Spinal cord (tissue), 10 donors: ENCODE results near the gene METTL16. TPM values are rescaled to one million over a fixed set of nuclear protein-coding genes. Genes with fewer than 3 reads are reported as not detected.

Source experiments
- DNase-seq, 6 donors: peaks; one replicate each; pipeline versions ENCODE4 v3.0.0 to v3.0.0-alpha.2; 2013 to 2015; ENCODE audit warnings: low spot score in 6 of 6, low read depth in 4 of 6
- H3K27ac ChIP-seq: one replicate; pipeline ENCODE4 v1.5.1; 2013; ENCODE audit warnings: low read depth, low read length, control low read depth
- H3K27me3 ChIP-seq: one replicate; pipeline ENCODE4 v1.6.1; 2013; ENCODE audit warnings: low read length; ENCODE audit not compliant: control insufficient read depth, insufficient read depth
- H3K36me3 ChIP-seq: one replicate; pipeline ENCODE4 v1.6.1; 2013; ENCODE audit warnings: low read length; ENCODE audit not compliant: control insufficient read depth, insufficient read depth
- H3K4me1 ChIP-seq: one replicate; pipeline ENCODE4 v1.6.1; 2013; ENCODE audit warnings: low read length; ENCODE audit not compliant: control insufficient read depth, insufficient read depth
- H3K4me3 ChIP-seq: one replicate; pipeline ENCODE4 v1.5.1; 2013; ENCODE audit warnings: low read depth, low read length, control low read depth
- H3K9me3 ChIP-seq: one replicate; pipeline ENCODE4 v1.6.1; 2013; ENCODE audit warnings: low read length; ENCODE audit not compliant: control insufficient read depth, insufficient read depth
- WGBS: methylation state at CpG from one replicate; pipeline ENCODE4 v1.1.5; 2013; ENCODE audit warnings: missing lambda C conversion rate; ENCODE audit not compliant: insufficient coverage; 5-methylcytosine and 5-hydroxymethylcytosine counted together
- polyA plus RNA-seq, 2 donors: library from polyadenylated mRNA; unstranded; fragments of 120-200 nt; gene quantifications; one replicate each; pipeline ENCODE4 v1.2.1, GENCODE V29; 2013; ENCODE audit not compliant: insufficient read length in 2 of 2
- small RNA-seq: library from RNA; depleted of rRNA; stranded (forward); fragments of <200 nt; gene quantifications from one replicate; pipeline ENCODE3, GENCODE V24; 2014; ENCODE audit warnings: low replicate concordance
- total RNA-seq, 2 donors: library from RNA; depleted of rRNA in 1 of 2; stranded (reverse); fragments of 120-200 nt in 1 of 2; fragments of >200 nt in 1 of 2; gene quantifications; one replicate each; pipeline versions ENCODE4 v1.2.3 to v1.2.4, GENCODE V29; 2013 to 2014
- donor health status: healthy.

The METTL16 gene
- total and polyA plus RNA-seq, 4 donors: 20.6 to 28.2 (median 24.8) TPM

DNA sequence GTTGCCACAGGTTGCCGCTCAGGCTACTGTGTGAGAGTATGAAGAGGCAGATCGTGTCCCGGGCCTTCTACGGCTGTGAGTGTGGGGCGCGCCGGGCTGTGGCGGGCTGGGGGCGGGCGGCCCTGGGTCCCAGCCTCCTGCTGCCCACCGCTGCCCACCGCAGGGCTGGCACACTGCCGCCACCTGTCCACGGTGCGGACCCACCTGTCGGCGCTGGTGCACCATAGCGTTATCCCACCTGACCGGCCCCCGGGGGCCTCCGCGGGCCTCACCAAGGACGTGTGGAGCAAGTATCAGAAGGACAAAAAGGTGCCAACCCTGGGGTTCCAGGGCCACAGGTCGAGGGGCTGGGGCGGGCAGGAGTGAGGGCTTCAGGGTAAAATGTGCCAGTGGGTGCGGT lies 139.5 kb downstream of the METTL16 start:
- H3K36me3 ChIP-seq: peaks cover 94% of the 10 kb centered on the region
- no peak overlapping the region for H3K4me3 ChIP-seq
- DNase-seq: no peak
- no peaks in the 10 kb centered on the region for H3K9me3 ChIP-seq
- no peaks in the 10 kb centered on the region for H3K27me3 ChIP-seq
- H3K4me1 ChIP-seq: peaks cover 21% of the 10 kb centered on the region
- 95% methylated on average over 26 of the region's 26 CpGs for WGBS
- H3K27ac ChIP-seq: no peak overlapping the region

DNA sequence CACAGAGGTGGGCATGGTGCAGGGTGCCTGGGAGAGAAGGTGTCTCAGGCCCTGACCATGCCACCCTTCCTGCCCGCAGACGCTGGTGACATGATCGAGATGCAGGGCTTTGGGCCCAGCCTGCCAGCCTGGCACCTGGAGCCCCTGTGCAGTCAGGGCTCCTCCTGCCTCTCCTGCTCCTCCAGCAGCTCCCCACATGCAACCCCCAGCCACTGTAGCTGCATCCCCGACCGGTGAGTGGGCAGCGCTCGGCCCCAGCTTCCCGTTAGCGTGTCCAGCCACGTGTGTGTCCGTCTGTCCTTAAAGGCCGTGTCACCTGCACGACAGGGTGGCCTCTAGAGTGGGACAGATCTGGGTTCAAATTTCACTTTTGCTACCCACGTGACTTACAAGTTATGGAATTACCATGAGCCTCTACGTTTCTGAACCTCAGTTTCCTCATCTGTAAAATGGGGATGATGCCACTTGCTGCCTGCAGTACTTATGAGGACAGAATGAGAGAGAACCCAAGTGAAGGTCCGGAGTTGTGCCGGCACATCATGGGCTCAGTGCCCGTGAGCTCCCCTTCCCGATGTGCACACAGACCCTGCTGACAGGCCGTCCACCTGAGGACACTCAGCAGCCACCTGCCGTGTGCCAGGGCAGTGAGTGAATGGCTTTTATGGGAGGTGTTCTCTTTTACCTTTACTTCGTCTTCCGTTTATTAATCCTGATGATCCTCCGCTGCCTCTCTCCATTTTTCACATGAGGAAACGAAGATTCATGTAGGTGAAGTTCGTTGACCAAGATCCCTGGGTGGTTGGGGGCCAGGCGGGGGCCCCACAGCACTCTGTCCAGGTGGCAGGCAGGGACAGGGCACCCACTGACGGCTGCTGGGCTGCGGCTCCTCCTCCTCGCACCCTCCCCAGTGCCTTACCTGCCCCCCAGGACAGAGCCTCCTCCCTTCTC lies 140.2 kb downstream of the METTL16 start:
- peaks cover 24% of the 10 kb centered on the region for H3K4me1 ChIP-seq
- no peak overlapping the region for H3K27ac ChIP-seq
- no peak for DNase-seq
- H3K4me3 ChIP-seq: no peak overlapping the region
- no peaks in the 10 kb centered on the region for H3K9me3 ChIP-seq
- peaks cover 94% of the 10 kb centered on the region for H3K36me3 ChIP-seq
- H3K27me3 ChIP-seq: no peaks in the 10 kb centered on the region
- WGBS: 93% methylated on average over 24 of the region's 30 CpGs

DNA sequence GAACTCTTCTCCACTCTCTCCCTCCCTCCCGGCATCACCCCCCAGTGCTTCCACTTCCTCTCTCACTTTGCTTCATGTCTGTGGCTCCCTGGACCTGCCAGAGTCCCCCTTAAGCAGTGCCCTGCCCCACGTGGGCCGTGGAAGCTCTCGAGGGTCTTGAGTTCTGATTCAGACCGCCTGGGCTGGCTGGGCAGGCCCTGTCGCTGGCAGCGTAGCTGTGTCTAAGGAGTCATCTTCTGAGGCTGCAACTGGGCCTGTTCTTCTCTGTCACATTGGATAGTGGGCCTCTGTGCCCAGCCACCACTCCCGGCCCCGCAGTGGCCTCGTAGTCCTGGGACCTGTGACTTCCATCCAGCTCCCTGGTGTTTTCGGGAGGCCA lies 141.5 kb downstream of the METTL16 start:
- no peaks in the 10 kb centered on the region for H3K27me3 ChIP-seq
- 79% methylated on average over 11 of the region's 11 CpGs for WGBS
- no peak overlapping the region for H3K27ac ChIP-seq
- peaks cover 24% of the 10 kb centered on the region for H3K4me1 ChIP-seq
- DNase-seq: no peak
- H3K36me3 ChIP-seq: peaks cover 93% of the 10 kb centered on the region
- H3K4me3 ChIP-seq: no peak overlapping the region
- H3K9me3 ChIP-seq: no peaks in the 10 kb centered on the region

DNA sequence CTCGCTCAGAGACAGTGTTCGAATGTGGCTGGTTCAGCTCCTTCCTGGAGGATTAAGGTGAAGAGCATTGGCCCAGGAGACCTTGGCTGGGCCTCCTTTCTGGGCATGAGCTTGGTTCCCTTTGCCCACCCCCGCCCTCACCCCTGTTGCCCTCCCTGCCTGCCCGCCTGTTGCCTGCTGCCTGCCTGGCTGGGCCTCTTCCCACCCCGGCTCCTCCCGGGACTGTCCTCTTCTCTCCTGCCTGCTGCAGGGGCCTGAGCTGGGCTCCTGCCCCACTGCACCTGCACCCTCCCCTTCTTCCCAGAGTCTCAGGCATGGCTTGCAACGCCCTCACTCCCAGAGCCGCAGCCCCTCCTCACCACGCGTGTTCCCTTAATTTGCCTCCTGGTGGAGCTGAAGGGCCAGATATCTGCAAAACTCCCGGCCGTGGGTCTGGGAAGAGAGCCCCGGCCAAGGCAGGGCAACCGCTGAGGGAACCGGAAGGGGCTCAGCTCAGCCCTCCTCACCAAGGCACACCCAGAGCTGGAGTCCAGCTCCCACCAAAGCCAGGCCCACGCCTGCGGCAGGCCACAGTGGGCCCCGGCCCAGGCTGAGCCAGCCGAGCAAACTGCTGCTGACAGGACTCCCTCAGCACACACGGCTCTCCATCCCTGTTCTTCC lies 142.0 kb downstream of the METTL16 start:
- H3K36me3 ChIP-seq: peaks cover 93% of the 10 kb centered on the region
- peaks cover 24% of the 10 kb centered on the region for H3K4me1 ChIP-seq

DNA sequence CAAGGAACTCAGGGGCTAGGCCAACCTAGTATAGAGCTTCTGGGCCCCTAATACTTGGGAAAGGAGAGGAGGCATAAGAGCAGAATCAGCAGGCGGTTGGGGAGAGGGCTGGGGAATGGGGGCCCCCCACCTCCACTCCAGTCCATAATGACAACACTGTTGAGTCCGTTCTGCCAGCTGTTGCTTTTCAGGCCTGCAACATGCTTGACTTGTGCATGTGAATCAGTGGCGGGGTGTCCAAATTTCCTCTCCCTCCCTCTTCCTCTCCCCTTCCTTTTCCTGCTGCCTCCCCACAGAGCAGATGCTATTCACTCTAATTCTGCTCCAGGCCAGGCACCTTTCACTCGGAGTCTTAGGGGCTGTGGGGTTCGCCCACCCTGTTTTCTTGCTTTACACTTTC lies 142.6 kb downstream of the METTL16 start:
- H3K4me3 ChIP-seq: no peak overlapping the region
- no peaks in the 10 kb centered on the region for H3K9me3 ChIP-seq
- no peak for DNase-seq
- 45% methylated on average over 3 of the region's 5 CpGs for WGBS
- peaks cover 94% of the 10 kb centered on the region for H3K36me3 ChIP-seq
- H3K4me1 ChIP-seq: peaks cover 31% of the 10 kb centered on the region
- H3K27me3 ChIP-seq: no peaks in the 10 kb centered on the region
- no peak overlapping the region for H3K27ac ChIP-seq

More for the DNA sequence above, 142.0 kb downstream of the METTL16 start:
- Histone ChIP-seq H3K4me3 (no peak overlapping the region), H3K27ac (no peak overlapping the region), H3K27me3 (no peaks in the 10 kb centered on the region), H3K9me3 (no peaks in the 10 kb centered on the region)
- DNase-seq: no peak
- WGBS: 53% methylated on average over 20 of the region's 20 CpGs

DNA sequence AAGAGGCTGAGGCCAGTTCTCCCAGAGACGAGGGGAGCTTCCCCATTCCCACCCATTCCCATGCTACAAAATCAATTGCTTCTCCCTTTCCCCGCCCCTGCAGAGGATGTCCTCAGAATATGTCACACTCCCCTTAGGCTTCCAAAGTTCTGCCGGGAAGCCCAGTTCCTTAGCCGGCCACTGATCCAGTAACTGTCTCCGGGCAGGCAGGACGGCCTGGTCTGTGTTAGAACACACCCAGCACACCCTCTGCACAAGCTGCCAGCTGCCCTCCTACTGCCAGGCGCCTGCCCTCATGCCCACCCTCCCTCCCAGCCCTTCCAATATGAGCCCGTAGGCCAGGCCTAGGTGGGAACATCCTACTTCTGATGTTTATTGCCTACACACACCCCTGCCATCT lies 143.3 kb downstream of the METTL16 start:
- Histone ChIP-seq H3K9me3 (no peaks in the 10 kb centered on the region), H3K4me3 (no peak overlapping the region), H3K4me1 (peaks cover 38% of the 10 kb centered on the region), H3K27ac (no peak overlapping the region), H3K27me3 (no peaks in the 10 kb centered on the region), H3K36me3 (peaks cover 95% of the 10 kb centered on the region)
- WGBS: 97% methylated on average over 5 of the region's 8 CpGs
- DNase-seq: no peak

DNA sequence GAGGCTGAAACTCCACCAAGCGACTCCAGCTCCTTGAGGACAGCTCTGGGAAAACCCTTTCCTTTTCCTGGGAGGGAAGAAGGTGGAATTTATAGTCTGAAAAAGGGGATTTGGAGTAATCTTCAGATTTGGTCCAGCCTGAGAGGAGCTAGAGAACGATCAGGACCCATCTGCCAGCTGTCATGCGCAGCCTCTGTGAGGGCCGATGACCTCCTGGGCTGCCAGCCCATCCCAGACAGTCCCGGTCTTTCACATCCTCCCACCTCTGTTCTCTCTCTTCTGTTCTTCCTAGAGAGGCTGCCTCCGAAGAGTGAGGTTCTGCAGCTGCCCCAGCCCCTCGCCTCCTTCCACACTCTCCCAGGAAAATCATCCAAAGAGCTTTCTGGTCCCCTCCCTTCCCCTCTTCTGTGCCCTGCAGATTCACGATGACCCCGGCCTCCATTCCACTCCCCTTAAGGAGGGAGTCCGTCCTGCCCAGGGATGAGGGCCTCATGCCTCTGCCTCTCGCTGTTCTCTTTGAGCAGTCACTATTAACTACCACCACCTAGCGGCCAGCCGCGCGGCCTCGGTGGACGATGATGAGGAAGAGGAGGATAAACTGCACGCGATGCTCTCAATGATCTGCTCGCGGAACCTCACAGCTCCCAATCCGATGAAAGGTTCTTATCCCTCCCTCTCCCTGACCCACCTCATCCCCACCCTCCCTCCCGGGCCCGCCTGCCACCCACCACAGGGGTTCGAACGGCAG lies 144.8 kb downstream of the METTL16 start:
- Histone ChIP-seq H3K9me3 (no peaks in the 10 kb centered on the region), H3K4me3 (no peak overlapping the region), H3K27ac (no peak overlapping the region), H3K4me1 (peaks cover 43% of the 10 kb centered on the region), H3K27me3 (no peaks in the 10 kb centered on the region), H3K36me3 (peaks cover 95% of the 10 kb centered on the region)
- WGBS: 74% methylated on average over 9 of the region's 26 CpGs
- DNase-seq: no peak

Small RNA genes lying within 50 kb of the gene (small RNA-seq; reads per million reads assigned to genes)
- gene AC006435.3: not detected
- gene AC006435.4: not detected
- gene AC006435.5: not detected

Other genes with a start within 250 kb of the METTL16 start
- 10 to 100 TPM; 26.4 to 46.3 TPM for gene SMG6, start 208.1 kb downstream of the METTL16 start, total RNA-seq
- gene SMG6, start 208.1 kb downstream of the METTL16 start, polyA plus RNA-seq: 10 to 100 TPM; 35.4 to 39.2 TPM
- gene SRR, start 207.9 kb downstream of the METTL16 start, total RNA-seq: 10 to 100 TPM; 21.4 to 43.6 TPM
- gene SRR, start 207.9 kb downstream of the METTL16 start, polyA plus RNA-seq: 10 to 100 TPM; 37.7 to 42.3 TPM
- gene TSR1, start 175.4 kb downstream of the METTL16 start, total RNA-seq: 10 to 100 TPM; 27.5 to 29.1 TPM
- gene TSR1, start 175.4 kb downstream of the METTL16 start, polyA plus RNA-seq: 10 to 100 TPM; 30.6 to 41.0 TPM
- 10 to 100 TPM; 46.7 to 90.1 TPM for gene SGSM2, start 174.4 kb downstream of the METTL16 start, total RNA-seq
- 100 to 1,000 TPM; 150 to 181 TPM for gene SGSM2, start 174.4 kb downstream of the METTL16 start, polyA plus RNA-seq
- 10 to 100 TPM in 1 of 2 donors, 1 to 10 TPM in 1; 6.2 to 12.2 TPM for gene MNT, start 110.8 kb downstream of the METTL16 start, total RNA-seq
- gene MNT, start 110.8 kb downstream of the METTL16 start, polyA plus RNA-seq: 10 to 100 TPM; 27.8 to 34.0 TPM
- 100 to 1,000 TPM; 121 to 334 TPM for gene PAFAH1B1, start 81.8 kb upstream of the METTL16 start, total RNA-seq
- gene PAFAH1B1, start 81.8 kb upstream of the METTL16 start, polyA plus RNA-seq: 100 to 1,000 TPM; 216 to 245 TPM
- gene CLUH, start 199.9 kb upstream of the METTL16 start, total RNA-seq: 10 to 100 TPM; 21.2 to 27.6 TPM
- 10 to 100 TPM; 51.4 to 56.6 TPM for gene CLUH, start 199.9 kb upstream of the METTL16 start, polyA plus RNA-seq
- gene CCDC92B, start 237.8 kb upstream of the METTL16 start, total RNA-seq: 1 to 10 TPM in 1 of 2 donors, under 1 TPM in 1; 0.89 to 1.0 TPM
- 10 to 100 TPM; 10.6 to 12.3 TPM for gene CCDC92B, start 237.8 kb upstream of the METTL16 start, polyA plus RNA-seq